Measurements from ENCODE around the gene CDSN.
A peak's percentile ranks its signal among the peaks of the same experiment; 100 is the strongest.

GRCh38 chr6:31068669-31069340 is 51.4 kb downstream of the CDSN start:
- peak; percentile 38 to 72 (median 53) for TF ChIP-seq CTCF (IDR thresholded peaks at IDR 0.05)
- TF ChIP-seq POLR2A (IDR thresholded peaks at IDR 0.05): no peak
